ENCODE data around the gene PLXNC1.

The PLXNC1 gene

GRCh38 chr12:94248582-94248981 lies 100.2 kb downstream of the PLXNC1 start:
- H3K27me3 ChIP-seq (ENCODE audit: insufficient read depth, low read depth, severe bottlenecking), result no peaks in the 10 kb centered on the region
- no peak overlapping the region for H3K27ac ChIP-seq
- H3K36me3 ChIP-seq, result no peaks in the 10 kb centered on the region
- H3K9me3 ChIP-seq (ENCODE audit: severe bottlenecking), result no peaks in the 10 kb centered on the region
- TF ChIP-seq CTCF (IDR thresholded peaks at IDR 0.05; ENCODE audit: low read depth, low read length), result no peak
- no peak for DNase-seq
- H3K4me3 ChIP-seq (ENCODE audit: low read depth, low read length), result no peak overlapping the region

GRCh38 chr12:94250130-94250529 lies 101.8 kb downstream of the PLXNC1 start:
- Histone ChIP-seq H3K36me3 (no peaks in the 10 kb centered on the region), H3K27ac (no peak overlapping the region), H3K9me3 (ENCODE audit: severe bottlenecking) (no peaks in the 10 kb centered on the region), H3K27me3 (ENCODE audit: insufficient read depth, low read depth, severe bottlenecking) (no peaks in the 10 kb centered on the region), H3K4me3 (ENCODE audit: low read depth, low read length) (no peak overlapping the region)
- no peak for DNase-seq
- no peak for TF ChIP-seq CTCF (IDR thresholded peaks at IDR 0.05; ENCODE audit: low read depth, low read length)

GRCh38 chr12:94254270-94254669 lies 105.9 kb downstream of the PLXNC1 start:
- H3K36me3 ChIP-seq, result no peaks in the 10 kb centered on the region

GRCh38 chr12:94255006-94255405 lies 106.6 kb downstream of the PLXNC1 start:
- Histone ChIP-seq H3K27ac (no peak overlapping the region), H3K36me3 (no peaks in the 10 kb centered on the region), H3K27me3 (ENCODE audit: insufficient read depth, low read depth, severe bottlenecking) (no peaks in the 10 kb centered on the region), H3K4me3 (ENCODE audit: low read depth, low read length) (no peak overlapping the region), H3K9me3 (ENCODE audit: severe bottlenecking) (no peaks in the 10 kb centered on the region)
- no peak for DNase-seq
- no peak for TF ChIP-seq CTCF (IDR thresholded peaks at IDR 0.05; ENCODE audit: low read depth, low read length)

More at GRCh38 chr12:94254270-94254669, 105.9 kb downstream of the PLXNC1 start:
- H3K27ac ChIP-seq, result no peak overlapping the region
- no peak for TF ChIP-seq CTCF (IDR thresholded peaks at IDR 0.05; ENCODE audit: low read depth, low read length)
- no peak overlapping the region for H3K4me3 ChIP-seq (ENCODE audit: low read depth, low read length)
- H3K9me3 ChIP-seq (ENCODE audit: severe bottlenecking), result no peaks in the 10 kb centered on the region
- H3K27me3 ChIP-seq (ENCODE audit: insufficient read depth, low read depth, severe bottlenecking), result no peaks in the 10 kb centered on the region
- DNase-seq, result no peak

- no peaks in the 10 kb centered on the region for H3K36me3 ChIP-seq
- DNase-seq, result no peak
- no peak overlapping the region for H3K4me3 ChIP-seq (ENCODE audit: low read depth, low read length)
- no peaks in the 10 kb centered on the region for H3K27me3 ChIP-seq (ENCODE audit: insufficient read depth, low read depth, severe bottlenecking)
- H3K9me3 ChIP-seq (ENCODE audit: severe bottlenecking), result no peaks in the 10 kb centered on the region
- H3K27ac ChIP-seq, result no peak overlapping the region
- TF ChIP-seq CTCF (IDR thresholded peaks at IDR 0.05; ENCODE audit: low read depth, low read length), result no peak
Measured at GRCh38 chr12:94255428-94255827, 107.1 kb downstream of the PLXNC1 start.

GRCh38 chr12:94258593-94258992 lies 110.2 kb downstream of the PLXNC1 start:
- no peak for TF ChIP-seq CTCF (IDR thresholded peaks at IDR 0.05; ENCODE audit: low read depth, low read length)
- Histone ChIP-seq H3K9me3 (ENCODE audit: severe bottlenecking) (no peaks in the 10 kb centered on the region), H3K4me3 (ENCODE audit: low read depth, low read length) (no peak overlapping the region), H3K27ac (no peak overlapping the region), H3K27me3 (ENCODE audit: insufficient read depth, low read depth, severe bottlenecking) (no peaks in the 10 kb centered on the region), H3K36me3 (no peaks in the 10 kb centered on the region)
- DNase-seq, result no peak

All from WERI-Rb-1 (cell line).